ENCODE measurements around the gene C4BPA.

The C4BPA gene

GRCh38 chr1:207124389-207124788, 20.4 kb downstream of the C4BPA start:
- no peak for DNase-seq (ENCODE audit: low read depth)

DNA sequence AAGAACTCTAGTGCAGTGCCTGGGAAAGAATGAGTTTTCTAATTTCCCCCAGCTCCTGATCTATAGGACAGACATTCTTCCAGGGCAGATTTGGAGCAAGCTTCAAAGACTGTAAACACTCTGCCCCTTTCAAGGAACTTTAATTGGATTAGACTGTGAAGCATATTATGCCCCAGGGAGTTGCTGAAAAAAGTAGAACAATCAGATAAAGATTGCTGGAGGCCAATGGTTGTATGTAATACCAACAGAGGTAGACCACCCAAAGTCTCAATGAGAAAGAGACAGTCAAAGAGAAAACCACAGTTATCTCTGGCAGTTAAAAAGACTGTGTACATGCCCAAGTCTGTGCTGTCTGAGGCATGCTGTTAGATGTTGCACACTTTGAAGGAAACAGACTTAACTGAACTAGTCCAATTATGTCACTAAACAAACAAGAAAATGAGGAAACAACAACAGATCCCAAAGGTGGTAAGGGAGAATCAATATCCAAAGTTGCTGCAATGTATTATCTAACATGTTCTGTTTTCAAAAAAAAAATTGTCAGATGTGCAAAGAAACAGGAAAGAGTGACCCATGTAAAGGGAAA, 24.4 kb downstream of the C4BPA start:
- DNase-seq (ENCODE audit: low read depth): no peak

DNA sequence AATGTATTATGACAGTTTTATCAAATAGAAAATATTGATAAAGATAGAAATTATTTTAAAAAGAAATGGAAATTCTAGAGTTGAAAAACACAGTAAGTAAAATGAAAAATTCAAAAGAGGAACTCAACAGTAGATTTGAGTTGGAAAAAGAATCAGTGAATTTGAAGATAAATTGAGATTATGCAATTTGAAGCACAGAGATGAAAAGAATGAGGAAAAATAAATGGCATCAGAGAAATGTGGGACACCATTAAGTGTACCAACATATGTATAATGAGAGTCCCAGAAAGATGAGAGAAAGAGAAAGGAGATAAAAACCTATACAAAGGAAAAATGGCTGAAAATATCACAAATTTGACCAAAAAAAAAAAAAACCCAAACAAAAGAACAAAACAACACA, 25.0 kb downstream of the C4BPA start:
- no peak for DNase-seq (ENCODE audit: low read depth)

DNA sequence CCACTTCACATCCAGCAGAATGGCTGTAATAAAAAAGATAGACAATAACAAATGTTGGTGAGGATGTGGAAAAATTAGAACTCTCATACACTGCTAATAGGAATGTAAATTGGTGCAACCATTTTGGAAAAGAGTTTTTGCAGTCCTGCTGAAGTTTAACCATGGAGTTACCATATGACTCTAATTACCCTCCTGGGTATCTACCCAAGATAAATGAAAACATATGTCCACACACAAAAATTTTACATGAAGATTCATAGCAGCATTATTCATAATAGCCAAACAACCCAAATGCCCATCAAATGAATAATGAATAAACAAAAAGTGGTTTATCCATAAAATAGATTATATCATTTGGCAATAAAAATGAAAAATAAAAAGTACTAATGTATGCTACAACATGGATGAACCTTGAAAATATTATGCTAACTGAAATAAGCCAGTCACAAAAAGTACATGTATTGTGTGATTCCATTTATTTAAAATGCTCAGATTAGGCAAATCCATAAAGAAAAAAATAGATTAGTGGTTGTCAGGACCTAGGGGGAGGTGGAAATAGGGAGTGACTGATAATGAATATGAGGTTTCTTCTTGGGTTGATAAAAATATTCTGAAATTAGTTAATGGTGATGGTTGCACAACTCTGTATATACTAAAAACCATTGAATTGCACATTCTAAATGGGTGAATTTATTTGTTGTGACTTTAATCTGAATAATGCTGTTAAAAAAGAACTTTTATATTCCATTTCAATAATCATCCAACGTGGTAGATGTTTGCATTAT, 26.4 kb downstream of the C4BPA start:
- DNase-seq (ENCODE audit: low read depth): no peak

DNA sequence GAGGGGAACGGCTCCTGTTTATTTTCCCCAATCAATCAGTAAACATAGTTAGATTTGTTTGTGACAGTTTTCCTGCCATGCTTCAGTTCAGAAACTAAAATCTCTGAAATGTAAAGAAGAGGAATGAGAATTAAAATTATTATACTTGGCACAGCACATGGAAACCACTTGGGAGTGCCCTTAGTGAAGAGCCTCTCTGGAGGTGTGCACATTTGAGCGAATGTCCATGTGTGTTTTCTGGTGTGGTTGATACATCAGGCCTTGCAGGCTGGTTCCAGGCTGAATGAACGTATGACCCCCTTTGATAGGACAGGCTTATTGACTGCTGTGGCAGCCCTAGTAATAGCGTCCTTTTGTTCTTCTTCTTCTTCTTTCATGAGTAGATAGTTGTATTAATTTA, 27.1 kb downstream of the C4BPA start:
- no peak for DNase-seq (ENCODE audit: low read depth)

DNA sequence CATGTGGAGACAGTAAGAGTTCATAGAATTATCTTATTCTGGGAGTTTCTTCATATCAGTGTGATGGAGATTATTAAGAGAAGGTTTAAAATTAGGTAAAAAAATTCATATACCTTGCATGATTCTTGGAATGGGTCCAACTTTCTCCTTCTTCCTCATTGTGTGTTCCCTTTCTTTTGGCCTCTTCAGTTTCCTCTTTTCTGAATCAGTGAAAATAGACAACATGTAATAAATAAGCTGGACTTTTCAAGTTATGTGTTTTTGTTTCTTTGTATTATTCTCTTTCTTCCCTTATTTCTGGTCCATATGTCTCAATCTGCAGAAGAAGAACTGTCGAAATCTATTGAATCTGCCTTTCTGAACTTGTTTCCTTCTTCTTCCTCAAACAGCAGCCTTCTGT, 30.5 kb downstream of the C4BPA start:
- DNase-seq (ENCODE audit: low read depth): no peak

GRCh38 chr1:207139616-207140015, 35.6 kb downstream of the C4BPA start:
- DNase-seq (ENCODE audit: low read depth): no peak

DNA sequence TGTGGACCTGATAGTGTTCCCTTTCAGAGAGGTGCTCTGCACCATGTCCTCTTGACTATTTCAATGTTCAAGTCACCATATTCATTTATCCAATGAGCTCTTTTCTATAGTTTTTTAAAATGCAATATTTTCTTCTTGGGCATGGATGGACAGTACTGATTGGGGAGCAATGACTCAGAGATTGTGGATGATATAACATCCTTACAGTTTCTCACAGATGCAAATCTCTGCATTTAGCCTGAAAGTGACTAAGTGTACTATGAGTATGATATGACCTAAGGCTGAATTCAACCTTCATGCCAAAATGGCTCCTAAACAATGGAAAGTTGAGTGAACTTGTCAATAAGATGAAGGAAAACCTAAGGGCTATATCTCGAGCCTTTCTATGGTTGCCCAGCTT, 36.5 kb downstream of the C4BPA start:
- no peak for DNase-seq (ENCODE audit: low read depth)

DNA sequence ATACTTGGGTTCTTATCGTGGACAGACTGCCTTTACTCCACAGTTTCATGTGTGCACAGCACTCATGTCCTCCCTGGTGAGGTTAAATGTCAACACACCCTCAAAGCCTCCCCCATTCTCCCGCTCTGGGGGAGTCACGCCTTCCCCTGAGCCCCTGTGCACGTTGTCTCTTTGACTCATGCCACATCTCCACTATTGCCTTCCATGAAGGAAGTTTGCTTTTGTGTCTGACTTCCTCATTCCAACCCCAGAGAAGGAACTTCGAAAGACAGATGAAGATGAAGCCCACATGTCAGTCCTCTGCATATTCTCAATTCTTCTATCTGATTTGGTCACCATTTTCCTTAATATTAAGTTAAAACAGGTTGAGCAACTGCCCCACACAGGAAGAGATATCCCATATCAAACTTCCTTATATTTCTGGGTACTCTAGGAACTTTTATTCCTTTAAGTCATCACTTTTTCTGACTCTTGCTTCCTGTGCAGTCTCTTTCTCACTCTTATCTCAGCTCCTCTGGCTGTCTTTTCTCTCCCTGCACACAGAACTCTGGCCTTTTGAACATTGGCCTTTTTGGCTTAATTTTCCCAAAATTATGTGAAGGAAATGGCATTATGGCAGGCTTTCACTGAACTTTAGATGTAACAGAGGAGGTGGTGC, 41.5 kb downstream of the C4BPA start:
- DNase-seq (ENCODE audit: low read depth): no peak

- no peak for DNase-seq (ENCODE audit: low read depth)
Measured at GRCh38 chr1:207151920-207152319, 47.9 kb downstream of the C4BPA start.

DNA sequence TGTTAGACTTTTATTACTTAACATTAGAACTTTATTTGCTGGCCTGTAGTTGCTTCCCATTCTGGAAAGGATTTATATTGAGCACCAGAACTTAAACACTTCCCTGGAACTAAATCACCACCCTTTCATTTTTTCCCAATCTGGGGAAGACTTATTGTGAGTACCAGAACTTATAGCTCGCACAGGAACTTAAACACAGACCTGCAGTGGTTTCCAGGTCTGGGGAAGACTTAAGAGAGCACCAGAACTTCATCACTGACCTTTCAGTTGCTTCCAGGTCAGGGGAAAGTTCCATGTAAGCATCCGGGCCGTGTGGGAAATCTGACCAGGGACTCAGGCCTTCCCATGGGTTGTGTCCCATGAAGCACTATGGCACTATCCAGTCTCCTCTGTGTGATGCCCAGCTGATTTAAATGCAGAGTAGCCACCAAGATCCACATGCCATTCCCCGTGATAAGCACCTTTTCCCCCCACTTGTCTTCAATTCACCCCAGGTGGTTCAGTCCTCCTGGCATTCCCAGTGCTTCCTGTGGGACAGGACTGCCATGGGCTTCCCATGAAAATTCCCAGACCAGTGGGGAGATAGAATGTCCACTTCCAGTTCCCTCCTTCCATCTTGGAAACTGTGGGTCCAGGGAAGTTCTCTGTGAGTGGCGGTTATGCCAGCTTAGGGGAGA, 48.9 kb downstream of the C4BPA start:
- no peak for DNase-seq (ENCODE audit: low read depth)

GRCh38 chr1:207155028-207155427, 51.0 kb downstream of the C4BPA start:
- DNase-seq (ENCODE audit: low read depth): no peak

DNA sequence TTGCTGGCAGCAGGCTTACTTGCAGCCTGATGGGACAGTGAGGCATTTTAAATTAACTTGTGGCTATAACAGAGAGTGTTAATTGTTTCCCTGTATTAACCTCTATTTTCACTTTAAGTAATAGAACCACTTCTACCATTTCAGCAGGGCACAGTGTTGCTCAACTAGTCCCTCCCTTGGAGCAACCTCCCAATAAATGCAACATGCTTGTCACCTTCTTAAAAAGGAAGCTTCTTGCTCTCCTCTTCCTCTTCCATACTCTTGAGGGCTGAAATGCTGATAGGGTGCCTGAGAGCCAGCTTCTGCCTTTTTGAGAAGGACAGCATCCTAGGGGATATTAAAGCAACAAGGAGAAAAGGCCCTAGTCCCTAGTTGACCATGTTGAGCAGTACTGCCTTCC, 52.1 kb downstream of the C4BPA start:
- DNase-seq (ENCODE audit: low read depth): no peak

- DNase-seq (ENCODE audit: low read depth): no peak
Measured at GRCh38 chr1:207156826-207157225, 52.8 kb downstream of the C4BPA start.

- DNase-seq (ENCODE audit: low read depth): no peak
Measured at GRCh38 chr1:207164086-207164485, 60.1 kb downstream of the C4BPA start.

DNA sequence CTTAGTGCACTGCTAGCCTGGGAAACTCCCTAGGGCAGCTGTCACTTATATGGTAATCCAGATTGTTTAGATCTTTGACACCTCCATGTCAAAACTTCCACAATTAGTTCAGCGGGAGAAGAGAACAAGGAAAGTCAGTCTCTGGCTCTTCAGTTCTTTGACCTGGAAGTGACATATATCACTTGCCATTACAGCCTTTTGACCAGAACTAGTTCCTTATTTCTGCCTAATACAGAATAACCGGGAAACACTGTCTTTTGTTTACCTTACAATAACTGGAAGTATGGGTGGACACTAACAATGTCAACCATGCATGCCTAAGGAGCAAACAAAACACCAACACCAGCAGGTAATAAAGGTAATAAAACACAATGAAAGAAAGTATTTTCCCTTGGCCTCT, 68.3 kb downstream of the C4BPA start:
- no peak for DNase-seq (ENCODE audit: low read depth)

GRCh38 chr1:207172885-207173284, 68.9 kb downstream of the C4BPA start:
- DNase-seq (ENCODE audit: low read depth): no peak

- DNase-seq (ENCODE audit: low read depth): no peak
Measured at GRCh38 chr1:207173396-207173795, 69.4 kb downstream of the C4BPA start.

DNA sequence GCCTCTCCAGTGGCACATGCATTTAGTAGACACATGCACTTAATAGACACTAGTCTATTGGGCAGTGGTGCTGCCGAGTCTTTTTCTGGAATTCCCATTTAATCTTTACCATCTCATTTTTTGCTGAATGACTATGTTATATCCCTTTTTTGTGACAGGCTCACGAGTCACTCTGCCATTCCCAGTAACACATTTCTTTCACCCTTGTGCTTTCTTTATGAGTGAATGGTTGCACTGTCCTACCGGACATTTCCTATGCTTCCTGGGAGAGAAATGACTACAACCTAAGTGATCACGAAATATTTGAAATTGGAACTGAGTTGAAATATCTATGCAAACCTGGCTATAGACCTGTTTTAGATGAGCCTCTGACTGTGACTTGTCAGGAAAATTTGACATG, 70.9 kb downstream of the C4BPA start:
- no peak for DNase-seq (ENCODE audit: low read depth)

- DNase-seq (ENCODE audit: low read depth): no peak
Measured at GRCh38 chr1:207179036-207179435, 75.0 kb downstream of the C4BPA start.

DNA sequence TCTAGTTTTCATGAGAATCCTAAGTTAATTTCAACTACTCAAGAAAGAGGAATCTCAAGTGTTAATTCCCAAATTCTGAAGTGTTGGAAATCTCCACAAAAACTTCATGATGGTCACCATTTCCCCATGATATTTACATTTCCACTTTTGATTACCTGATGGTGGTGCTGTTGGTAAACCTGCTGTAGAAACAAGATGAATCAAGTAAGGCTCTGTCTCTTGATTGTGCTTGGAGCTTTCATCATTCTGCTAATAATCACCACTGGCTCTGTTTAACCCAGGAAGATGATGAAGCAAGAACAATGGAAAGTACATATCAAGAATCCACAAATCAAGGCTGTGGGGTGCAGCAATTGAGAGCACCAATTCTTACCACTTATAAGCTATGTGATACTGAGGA, 77.8 kb downstream of the C4BPA start:
- no peak for DNase-seq (ENCODE audit: low read depth)

- DNase-seq (ENCODE audit: low read depth): no peak
Measured at GRCh38 chr1:207186503-207186902, 82.5 kb downstream of the C4BPA start.

DNA sequence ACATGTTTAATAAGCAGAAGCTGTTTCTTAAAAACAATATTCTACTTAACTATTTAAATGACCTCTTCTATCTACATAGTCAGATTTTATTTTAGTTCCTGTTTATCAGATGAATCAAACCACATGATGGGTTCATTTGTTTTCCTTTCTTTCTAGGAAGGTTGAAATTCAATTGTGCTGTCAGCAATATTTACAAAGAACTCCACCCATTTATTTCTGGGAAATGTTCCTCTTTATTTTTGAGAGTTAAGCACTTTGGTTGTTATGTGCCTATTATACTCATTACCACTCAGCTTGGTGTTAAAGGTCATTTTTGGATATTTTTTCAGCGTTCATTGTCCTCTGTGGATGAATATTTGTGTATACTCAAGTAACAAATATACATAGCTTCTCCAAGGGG, 84.9 kb downstream of the C4BPA start:
- DNase-seq (ENCODE audit: low read depth): no peak
